GM23338 (cell line): Measurements from ENCODE around the gene TUBB4A. TPM values are rescaled to one million over a fixed set of nuclear protein-coding genes. Genes with fewer than 3 reads are reported as not detected.
A peak's percentile ranks its signal among the peaks of the same experiment; 100 is the strongest.

Source experiments
- ATAC-seq: fragments of 200-7000 bp; cut with Tn5 transposase; 3 replicates; pipeline ENCODE4 v1.9.1; 2020
- DNase-seq: peaks from one replicate; pipeline ENCODE4 v3.0.0-alpha.2; 2015; ENCODE audit warnings: low spot score
- H2AFZ ChIP-seq: fragments of 200-600 bp; sonication (generic); 2 replicates; pipeline ENCODE4 v1.8.0; 2016; ENCODE audit warnings: antibody characterized with exemption, mild to moderate bottlenecking, moderate library complexity
- H3F3A ChIP-seq: fragments of 200-600 bp; sonication (generic); replicated peaks from 2 replicates; pipeline ENCODE4 v1.8.0; 2017; ENCODE audit warnings: antibody characterized with exemption, mixed run types, low read depth
- H3K27ac ChIP-seq: fragments of 200-600 bp; sonication (generic); 2 replicates; pipeline ENCODE4 v1.6.1; 2016; ENCODE audit warnings: low read depth
- H3K27me3 ChIP-seq: fragments of 200-600 bp; sonication (generic); 2 replicates; pipeline ENCODE4 v1.8.0; 2016; ENCODE audit warnings: mild to moderate bottlenecking, mixed run types, moderate library complexity; ENCODE audit not compliant: insufficient read depth
- H3K36me3 ChIP-seq: fragments of 200-600 bp; sonication (generic); 2 replicates; pipeline ENCODE4 v1.8.0; 2016; ENCODE audit warnings: mild to moderate bottlenecking; ENCODE audit not compliant: insufficient read depth
- H3K4me1 ChIP-seq: fragments of 200-600 bp; sonication (generic); 2 replicates; pipeline ENCODE4 v1.8.0; 2016; ENCODE audit warnings: mild to moderate bottlenecking, moderate library complexity; ENCODE audit not compliant: insufficient read depth
- H3K4me2 ChIP-seq: fragments of 200-600 bp; sonication (generic); 2 replicates; pipeline ENCODE4 v1.7.1; 2017; ENCODE audit warnings: mixed run types
- H3K4me3 ChIP-seq: fragments of 200-600 bp; sonication (generic); 2 replicates; pipeline ENCODE4 v1.6.1; 2016; ENCODE audit warnings: mixed run types
- H3K79me2 ChIP-seq: fragments of 200-600 bp; sonication (generic); replicated peaks from 2 replicates; pipeline ENCODE4 v1.8.0; 2017; ENCODE audit warnings: mild to moderate bottlenecking; ENCODE audit not compliant: insufficient read depth
- H3K9me2 ChIP-seq: fragments of 200-600 bp; sonication (generic); 2 replicates; pipeline ENCODE4 v1.8.0; 2017; ENCODE audit not compliant: insufficient read depth
- H4K20me1 ChIP-seq: fragments of 200-600 bp; sonication (generic); replicated peaks from 2 replicates; pipeline ENCODE4 v1.8.0; 2017; ENCODE audit warnings: mild to moderate bottlenecking; ENCODE audit not compliant: insufficient read depth
- H3K27ac Mint-ChIP-seq: 2 replicates; pipeline ENCODE4 v1.8.0; 2020; ENCODE audit warnings: inconsistent platforms, mild to moderate bottlenecking, moderate library complexity, mixed read lengths
- H3K27me3 Mint-ChIP-seq: 3 replicates; pipeline ENCODE4 v1.8.0; 2022; ENCODE audit warnings: low read depth, mild to moderate bottlenecking, moderate library complexity, mixed read lengths, inconsistent platforms; ENCODE audit not compliant: insufficient read depth, poor library complexity
- H3K36me3 Mint-ChIP-seq: 3 replicates; pipeline ENCODE4 v1.8.0; 2021; ENCODE audit warnings: low read depth, mild to moderate bottlenecking, inconsistent platforms, moderate library complexity, mixed read lengths
- H3K4me1 Mint-ChIP-seq: 3 replicates; pipeline ENCODE4 v1.8.0; 2020; ENCODE audit warnings: mild to moderate bottlenecking, inconsistent platforms, mixed read lengths
- H3K4me3 Mint-ChIP-seq: 3 replicates; pipeline ENCODE4 v1.8.0; 2021; ENCODE audit warnings: moderate library complexity, mild to moderate bottlenecking, inconsistent platforms, mixed read lengths
- H3K9me3 Mint-ChIP-seq: 3 replicates; pipeline ENCODE4 v1.8.0; 2020; ENCODE audit warnings: moderate library complexity, mild to moderate bottlenecking, inconsistent platforms, mixed read lengths
- CREB1 ChIP-seq: fragments of 250-450 bp; sonication (Bioruptor Pico); IDR thresholded peaks from 2 replicates; pipeline ENCODE4 v1.5.0; 2020; ENCODE audit warnings: low read depth, mild to moderate bottlenecking, moderate library complexity
- EZH2 ChIP-seq: fragments of 200-600 bp; sonication (generic); IDR thresholded peaks from one replicate; pipeline ENCODE4 v1.8.0; 2017; ENCODE audit warnings: antibody characterized with exemption, mild to moderate bottlenecking, low read depth; ENCODE audit not compliant: unreplicated experiment
- EZH2phosphoT487 ChIP-seq: fragments of 200-600 bp; sonication (generic); IDR thresholded peaks from one replicate; pipeline ENCODE4 v1.8.1; 2018; ENCODE audit warnings: antibody characterized with exemption; ENCODE audit not compliant: unreplicated experiment
- JUNB ChIP-seq: IDR thresholded peaks from one replicate; pipeline ENCODE4 v1.6.1; 2016; ENCODE audit warnings: antibody characterized with exemption; ENCODE audit not compliant: unreplicated experiment
- NANOG ChIP-seq: IDR thresholded peaks from 2 replicates; pipeline ENCODE4 v1.6.1; 2016; ENCODE audit warnings: antibody characterized with exemption, borderline replicate concordance
- POLR2AphosphoS5 ChIP-seq: IDR thresholded peaks from 2 replicates; pipeline ENCODE4 v1.6.1; 2016; ENCODE audit warnings: antibody characterized with exemption, low read depth
- ZNF114 ChIP-seq: fragments of 250-450 bp; sonication (Bioruptor Pico); IDR thresholded peaks from 2 replicates; pipeline ENCODE4 v1.5.0; 2020; ENCODE audit warnings: mild to moderate bottlenecking, moderate library complexity
- ZNF462 ChIP-seq: fragments of 250-450 bp; sonication (Bioruptor Pico); IDR thresholded peaks from 2 replicates; pipeline ENCODE4 v1.5.0; 2020; ENCODE audit warnings: mild to moderate bottlenecking, moderate library complexity
- polyA plus RNA-seq: library from polyadenylated mRNA; unstranded; fragments of >200 nt; fragmentation: Nextera tagmentation; extraction: Ambion mirVana; gene quantifications from 2 replicates; pipeline ENCODE4 v1.2.1, GENCODE V29; 2016
- total RNA-seq: library from RNA; depleted of rRNA; stranded (reverse); fragments of >200 nt; shearing (Covaris generic); gene quantifications from 2 replicates; pipeline ENCODE4 v1.2.3, GENCODE V29; 2014
- TF ChIP-seq, protein P1 (sequence below): IDR thresholded peaks from 2 replicates; pipeline ENCODE4 v1.6.1; 2016; ENCODE audit warnings: antibody characterized with exemption
- TF ChIP-seq, protein P2 (sequence below), 2 experiments: fragments of 200-600 bp in 1 of 2; sonication (generic) in 1 of 2; conservative IDR thresholded peaks; 2 replicates each; pipeline versions ENCODE4 v1.5.1 to v1.6.1; 2016 to 2017; ENCODE audit warnings: antibody characterized with exemption in 2 of 2, low read depth in 2 of 2, mild to moderate bottlenecking in 2 of 2, moderate library complexity in 1 of 2

Gene TUBB4A
- total and polyA plus RNA-seq, 2 experiments from 2014 or later, result 32.9 to 41.7 TPM

- peak overlapping the region; percentile 80; the same call in 1 of the 2 replicates for H2AFZ ChIP-seq
- no peaks in the 10 kb centered on the region for H4K20me1 ChIP-seq
- peaks cover 10% of the 10 kb centered on the region for H3K27me3 Mint-ChIP-seq
- peaks cover 3% of the 10 kb centered on the region; the same call in 2 of the 3 replicates for H3K4me1 Mint-ChIP-seq
- no peaks in the 10 kb centered on the region for H3K27me3 ChIP-seq
- H3K9me3 Mint-ChIP-seq, result peaks cover 28% of the 10 kb centered on the region
- H3K79me2 ChIP-seq, result no peaks in the 10 kb centered on the region
- DNase-seq (peak; percentile 12), ATAC-seq (no peak; the same call in 2 of the 3 replicates)
- H3K4me1 ChIP-seq, result no peaks in the 10 kb centered on the region
- H3K9me2 ChIP-seq, result no peaks in the 10 kb centered on the region
- H3K27ac Mint-ChIP-seq, result no peak overlapping the region
- H3K27ac ChIP-seq, result no peak overlapping the region
- no peak overlapping the region for H3K4me3 ChIP-seq
- H3K36me3 ChIP-seq, result no peaks in the 10 kb centered on the region
- peaks cover 2% of the 10 kb centered on the region; the same call in 2 of the 3 replicates for H3K36me3 Mint-ChIP-seq
- TF ChIP-seq ZNF462 (CRISPR knock-in tag), result no peak
- no peak for TF ChIP-seq EZH2
- TF ChIP-seq NANOG, result no peak
- TF ChIP-seq JUNB, result no peak
- H3F3A ChIP-seq, result no peaks in the 10 kb centered on the region
- H3K4me3 Mint-ChIP-seq, result no peak overlapping the region
- no peak overlapping the region for H3K4me2 ChIP-seq
Measured at GRCh38 chr19:6521718-6522646, 19.9 kb upstream of the TUBB4A start.

DNA sequence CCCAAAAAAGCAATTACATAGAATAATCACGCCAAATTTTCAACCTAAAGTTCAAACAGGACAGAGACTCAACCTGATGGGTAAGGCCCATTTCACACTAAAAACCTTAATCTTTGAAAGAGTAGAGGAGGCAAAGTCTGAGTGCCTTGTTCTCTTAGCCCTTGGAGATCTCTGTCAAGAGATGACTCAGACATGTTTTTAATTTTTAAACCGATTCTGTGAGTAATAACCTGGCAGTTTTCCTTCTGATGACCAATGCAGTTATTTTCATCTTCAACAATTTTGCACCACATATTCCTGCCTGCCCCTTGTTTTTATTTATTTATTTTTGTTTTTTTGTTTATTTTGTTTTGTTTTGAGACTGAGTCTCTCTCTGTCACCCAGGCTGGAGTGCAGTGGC is 17.2 kb upstream of the TUBB4A start:
- no peaks in the 10 kb centered on the region for H4K20me1 ChIP-seq
- H3K9me2 ChIP-seq, result no peaks in the 10 kb centered on the region
- H3K36me3 ChIP-seq, result no peaks in the 10 kb centered on the region
- no peaks in the 10 kb centered on the region for H3K79me2 ChIP-seq
- DNase-seq, result no peak
- H3F3A ChIP-seq, result no peaks in the 10 kb centered on the region
- H3K27me3 ChIP-seq, result no peaks in the 10 kb centered on the region
- Mint-ChIP-seq H3K27ac (no peak overlapping the region), H3K9me3 (peaks cover 26% of the 10 kb centered on the region), H3K4me3 (no peak overlapping the region), H3K27me3 (peaks cover 12% of the 10 kb centered on the region), H3K36me3 (peaks cover 2% of the 10 kb centered on the region; the same call in 2 of the 3 replicates), H3K4me1 (peaks cover 3% of the 10 kb centered on the region)
- no peak overlapping the region for H3K27ac ChIP-seq
- no peaks in the 10 kb centered on the region for H3K4me1 ChIP-seq
- H3K4me2 ChIP-seq, result no peak overlapping the region
- H2AFZ ChIP-seq, result no peak overlapping the region
- H3K4me3 ChIP-seq, result no peak overlapping the region
- no peak for ATAC-seq
- no peak for TF ChIP-seq POLR2AphosphoS5
- TF ChIP-seq, protein P1, sequence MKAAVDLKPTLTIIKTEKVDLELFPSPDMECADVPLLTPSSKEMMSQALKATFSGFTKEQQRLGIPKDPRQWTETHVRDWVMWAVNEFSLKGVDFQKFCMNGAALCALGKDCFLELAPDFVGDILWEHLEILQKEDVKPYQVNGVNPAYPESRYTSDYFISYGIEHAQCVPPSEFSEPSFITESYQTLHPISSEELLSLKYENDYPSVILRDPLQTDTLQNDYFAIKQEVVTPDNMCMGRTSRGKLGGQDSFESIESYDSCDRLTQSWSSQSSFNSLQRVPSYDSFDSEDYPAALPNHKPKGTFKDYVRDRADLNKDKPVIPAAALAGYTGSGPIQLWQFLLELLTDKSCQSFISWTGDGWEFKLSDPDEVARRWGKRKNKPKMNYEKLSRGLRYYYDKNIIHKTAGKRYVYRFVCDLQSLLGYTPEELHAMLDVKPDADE, result no peak
- TF ChIP-seq, protein P2, sequence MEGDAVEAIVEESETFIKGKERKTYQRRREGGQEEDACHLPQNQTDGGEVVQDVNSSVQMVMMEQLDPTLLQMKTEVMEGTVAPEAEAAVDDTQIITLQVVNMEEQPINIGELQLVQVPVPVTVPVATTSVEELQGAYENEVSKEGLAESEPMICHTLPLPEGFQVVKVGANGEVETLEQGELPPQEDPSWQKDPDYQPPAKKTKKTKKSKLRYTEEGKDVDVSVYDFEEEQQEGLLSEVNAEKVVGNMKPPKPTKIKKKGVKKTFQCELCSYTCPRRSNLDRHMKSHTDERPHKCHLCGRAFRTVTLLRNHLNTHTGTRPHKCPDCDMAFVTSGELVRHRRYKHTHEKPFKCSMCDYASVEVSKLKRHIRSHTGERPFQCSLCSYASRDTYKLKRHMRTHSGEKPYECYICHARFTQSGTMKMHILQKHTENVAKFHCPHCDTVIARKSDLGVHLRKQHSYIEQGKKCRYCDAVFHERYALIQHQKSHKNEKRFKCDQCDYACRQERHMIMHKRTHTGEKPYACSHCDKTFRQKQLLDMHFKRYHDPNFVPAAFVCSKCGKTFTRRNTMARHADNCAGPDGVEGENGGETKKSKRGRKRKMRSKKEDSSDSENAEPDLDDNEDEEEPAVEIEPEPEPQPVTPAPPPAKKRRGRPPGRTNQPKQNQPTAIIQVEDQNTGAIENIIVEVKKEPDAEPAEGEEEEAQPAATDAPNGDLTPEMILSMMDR (conservative IDR thresholded peaks at IDR 0.05; ENCODE audit: low read depth in 2 of 2), result no peak
- no peak for TF ChIP-seq JUNB
- TF ChIP-seq CREB1 (CRISPR knock-in tag), result no peak
- TF ChIP-seq ZNF114 (CRISPR knock-in tag), result no peak
- TF ChIP-seq NANOG, result no peak
- no peak for TF ChIP-seq EZH2
- no peak for TF ChIP-seq EZH2phosphoT487
